PC-3 (cell line): ENCODE data around the gene USP8. TPM values are rescaled to one million over a fixed set of nuclear protein-coding genes. Genes with fewer than 3 reads are reported as not detected.
"Not testable (repeated sequence)": the region's sequence is repeated elsewhere in the genome, so short reads cannot be mapped to it uniquely, and the experiment has no call there.

Source experiments
- ATAC-seq: fragments of 200-7000 bp; cut with Tn5 transposase; 2 replicates; pipeline ENCODE4 v1.9.1; 2020; ENCODE audit warnings: mild to moderate bottlenecking, moderate library complexity
- BruUV-seq: library from RNA; stranded (reverse); fragments of 400-500 nt; replicated peaks from 2 replicates; lab custom pipeline; 2021; lab: Mats Ljungman, UMichigan
- CTCF ChIA-PET: fragments of 300-600 bp; sonication (Branson Sonifier 250); formaldehyde crosslinking; loops from one replicate; lab custom pipeline; 2022; ENCODE audit warnings: antibody characterized with exemption; lab: Charles Lee
- POLR2A ChIA-PET: fragments of 300-600 bp; sonication (Branson Sonifier 250); formaldehyde crosslinking; loops from one replicate; lab custom pipeline; 2022; ENCODE audit warnings: antibody characterized with exemption; ENCODE audit not compliant: unreplicated experiment; lab: Charles Lee
- DNase-seq: peaks from one replicate; pipeline ENCODE4 v3.0.0-alpha.2; 2015
- H2AFZ ChIP-seq: fragments of 300-600 bp; sonication (generic); 2 replicates; pipeline ENCODE4 v1.6.0; 2016; ENCODE audit warnings: antibody characterized with exemption, low read length
- H3F3A ChIP-seq: fragments of 300-600 bp; sonication (generic); one replicate; pipeline ENCODE4 v1.6.0; 2017; ENCODE audit warnings: antibody characterized with exemption, low read length, control low read depth, mild to moderate bottlenecking; ENCODE audit not compliant: unreplicated experiment
- H3K27ac ChIP-seq: fragments of 300-600 bp; sonication (generic); 2 replicates; pipeline ENCODE4 v1.5.1; 2016; ENCODE audit warnings: mild to moderate bottlenecking, low read length
- H3K27me3 ChIP-seq: fragments of 300-600 bp; sonication (generic); 2 replicates; pipeline ENCODE4 v1.6.1; 2016; ENCODE audit warnings: low read length, mixed read lengths
- H3K36me3 ChIP-seq: fragments of 300-600 bp; sonication (generic); 2 replicates; pipeline ENCODE4 v1.6.1; 2016; ENCODE audit warnings: low read depth, mixed run types, low read length, mixed read lengths
- H3K4me1 ChIP-seq: fragments of 300-600 bp; sonication (generic); 2 replicates; pipeline ENCODE4 v1.5.1; 2016; ENCODE audit warnings: low read length; ENCODE audit not compliant: insufficient read depth
- H3K4me2 ChIP-seq: fragments of 300-600 bp; sonication (generic); 2 replicates; pipeline ENCODE4 v1.6.0; 2016; ENCODE audit warnings: low read length
- H3K4me3 ChIP-seq: fragments of 300-600 bp; sonication (generic); 2 replicates; pipeline ENCODE4 v1.5.1; 2016; ENCODE audit warnings: mild to moderate bottlenecking, low read length, mixed read lengths
- H3K79me2 ChIP-seq: fragments of 300-600 bp; sonication (generic); 2 replicates; pipeline ENCODE4 v1.6.1; 2017; ENCODE audit warnings: low read length, mixed read lengths
- H3K9ac ChIP-seq: fragments of 300-600 bp; sonication (generic); 2 replicates; pipeline ENCODE4 v1.6.0; 2016; ENCODE audit warnings: mild to moderate bottlenecking, low read length
- H3K9me2 ChIP-seq: fragments of 300-600 bp; sonication (generic); replicated peaks from 2 replicates; pipeline ENCODE4 v1.6.1; 2016; ENCODE audit warnings: mixed run types, low read length, mixed read lengths
- H3K9me3 ChIP-seq: fragments of 300-600 bp; sonication (generic); 2 replicates; pipeline ENCODE4 v1.6.1; 2016; ENCODE audit warnings: low read length, mixed read lengths
- H4K20me1 ChIP-seq: fragments of 300-600 bp; sonication (generic); 2 replicates; pipeline ENCODE4 v1.6.1; 2016; ENCODE audit warnings: low read length, mixed read lengths
- CTCF ChIP-seq: fragments of 300-600 bp; sonication (generic); conservative IDR thresholded peaks from 2 replicates; pipeline ENCODE4 v1.5.1; 2017; ENCODE audit warnings: antibody characterized with exemption, low read depth, mild to moderate bottlenecking, low read length
- EZH2 ChIP-seq: fragments of 300-600 bp; sonication (generic); IDR thresholded peaks from one replicate; pipeline ENCODE4 v1.6.1; 2017; ENCODE audit warnings: antibody characterized with exemption, mild to moderate bottlenecking, low read length; ENCODE audit not compliant: unreplicated experiment
- EZH2phosphoT487 ChIP-seq: fragments of 300-600 bp; sonication (generic); IDR thresholded peaks from 2 replicates; pipeline ENCODE4 v1.6.1; 2018; ENCODE audit warnings: mild to moderate bottlenecking, antibody characterized with exemption, low read length, borderline replicate concordance
- intact Hi-C: fragments of 100-400 bp; cut with micrococcal nuclease; formaldehyde crosslinking; loops from 2 replicates; pipeline ENCODE4 v1.9.0; 2023
- total RNA-seq: library from RNA; depleted of rRNA; stranded (reverse); fragments of >200 nt; gene quantifications from 2 replicates; pipeline ENCODE4 v1.2.3, GENCODE V29; 2014

The USP8 gene
- total RNA-seq, 1 experiment from 2014 or later, result 24.6 TPM

DNA sequence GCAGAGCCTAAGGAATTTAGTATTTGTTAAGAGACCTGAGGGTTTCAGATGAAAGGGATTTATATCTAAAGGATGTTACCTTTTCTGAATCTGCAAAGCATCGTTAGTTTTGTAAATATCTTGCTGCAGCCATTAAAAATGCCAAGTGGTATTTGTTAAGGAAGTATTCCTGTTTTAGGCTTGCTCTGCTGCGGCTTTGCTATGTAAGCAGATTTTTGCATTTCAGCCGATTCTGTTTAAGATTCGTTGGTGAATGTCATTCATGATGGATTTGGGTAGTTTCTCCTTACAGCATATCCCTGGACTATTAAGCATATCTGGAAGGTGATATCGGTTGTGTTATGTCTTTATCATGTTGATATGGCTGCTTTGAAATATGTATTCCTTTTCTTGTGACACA, 1.0 kb downstream of the USP8 start:
- Histone ChIP-seq H3K79me2 (peaks cover 58% of the 10 kb centered on the region), H3K4me3 (peak overlapping the region; percentile 91), H3K9ac (peak overlapping the region; percentile 84), H3K27me3 (no peaks in the 10 kb centered on the region), H3K4me1 (0 out of 2 replicates have a peak, but pooled peaks cover 9% of the 10 kb centered on the region), H3K9me2 (no peaks in the 10 kb centered on the region), H3K4me2 (peak overlapping the region; percentile 87), H3F3A (no peaks in the 10 kb centered on the region), H3K27ac (no peak overlapping the region), H3K9me3 (no peaks in the 10 kb centered on the region), H4K20me1 (0 out of 2 replicates have a peak, but pooled peaks cover 4% of the 10 kb centered on the region), H2AFZ (no peak overlapping the region), H3K36me3 (no peaks in the 10 kb centered on the region)
- TF ChIP-seq EZH2phosphoT487, result no peak
- TF ChIP-seq EZH2, result no peak
- TF ChIP-seq CTCF, result no peak
- intact Hi-C loops, result loop anchor here (2.0 kb wide), 1 partner anchor 70 kb away; the partner anchor contains the start of gene GABPB1
- no TSS peak for BruUV-seq
- ATAC-seq (no peak), DNase-seq (no peak)
- ChIA-PET CTCF (no interaction called here), POLR2A (no interaction called here)

GRCh38 chr15:50425678-50426246, 1.6 kb downstream of the USP8 start:
- H3K9me2 ChIP-seq, H3F3A ChIP-seq, POLR2A ChIA-PET, H3K4me1 ChIP-seq, DNase-seq, H3K36me3 ChIP-seq, H3K27me3 ChIP-seq, CTCF ChIA-PET, ATAC-seq, H3K9me3 ChIP-seq, H3K27ac ChIP-seq, H2AFZ ChIP-seq, BruUV-seq, H4K20me1 ChIP-seq: not testable (repeated sequence)
- H3K79me2 ChIP-seq, result peaks cover 64% of the 10 kb centered on the region
- H3K4me3 ChIP-seq, result peak overlapping the region; percentile 91
- intact Hi-C loops, result loop anchor here (2.0 kb wide), 1 partner anchor 71 kb away; the partner anchor contains the start of gene GABPB1
- H3K4me2 ChIP-seq, result peak overlapping the region; percentile 87
- H3K9ac ChIP-seq, result peak overlapping the region; percentile 84; the same call in 1 of the 2 replicates

GRCh38 chr15:50426428-50426827, 2.2 kb downstream of the USP8 start:
- no peak overlapping the region for H3K9ac ChIP-seq
- intact Hi-C loops, result no loop called here
- BruUV-seq, result no TSS peak
- DNase-seq, result no peak
- H3K4me2 ChIP-seq, result peak overlapping the region; percentile 87
- H3K4me3 ChIP-seq, result peak overlapping the region; percentile 91; the same call in 1 of the 2 replicates
- H2AFZ ChIP-seq, result no peak overlapping the region
- H3K27ac ChIP-seq, result no peak overlapping the region
- ChIA-PET CTCF (no interaction called here), POLR2A (no interaction called here)
- peaks cover 70% of the 10 kb centered on the region for H3K79me2 ChIP-seq
- H3F3A ChIP-seq, result no peaks in the 10 kb centered on the region
- H4K20me1 ChIP-seq, result 0 out of 2 replicates have a peak, but pooled peaks cover 4% of the 10 kb centered on the region
- H3K27me3 ChIP-seq, result no peaks in the 10 kb centered on the region
- H3K4me1 ChIP-seq, result 0 out of 2 replicates have a peak, but pooled peaks cover 9% of the 10 kb centered on the region
- ATAC-seq, result no peak
- no peaks in the 10 kb centered on the region for H3K36me3 ChIP-seq
- TF ChIP-seq EZH2phosphoT487, result no peak
- TF ChIP-seq EZH2, result no peak
- no peak for TF ChIP-seq CTCF
- H3K9me2 ChIP-seq, result no peaks in the 10 kb centered on the region
- no peaks in the 10 kb centered on the region for H3K9me3 ChIP-seq
